LNCAP (cell line): Measurements from ENCODE around the gene ZNF575.

Experiments
- TF ChIP-seq, protein P1 (sequence below): fragments of 450-650 bp; IDR thresholded peaks from 2 replicates; pipeline ENCODE4 v1.5.1; 2017; ENCODE audit warnings: mild to moderate bottlenecking

ZNF575 gene

DNA sequence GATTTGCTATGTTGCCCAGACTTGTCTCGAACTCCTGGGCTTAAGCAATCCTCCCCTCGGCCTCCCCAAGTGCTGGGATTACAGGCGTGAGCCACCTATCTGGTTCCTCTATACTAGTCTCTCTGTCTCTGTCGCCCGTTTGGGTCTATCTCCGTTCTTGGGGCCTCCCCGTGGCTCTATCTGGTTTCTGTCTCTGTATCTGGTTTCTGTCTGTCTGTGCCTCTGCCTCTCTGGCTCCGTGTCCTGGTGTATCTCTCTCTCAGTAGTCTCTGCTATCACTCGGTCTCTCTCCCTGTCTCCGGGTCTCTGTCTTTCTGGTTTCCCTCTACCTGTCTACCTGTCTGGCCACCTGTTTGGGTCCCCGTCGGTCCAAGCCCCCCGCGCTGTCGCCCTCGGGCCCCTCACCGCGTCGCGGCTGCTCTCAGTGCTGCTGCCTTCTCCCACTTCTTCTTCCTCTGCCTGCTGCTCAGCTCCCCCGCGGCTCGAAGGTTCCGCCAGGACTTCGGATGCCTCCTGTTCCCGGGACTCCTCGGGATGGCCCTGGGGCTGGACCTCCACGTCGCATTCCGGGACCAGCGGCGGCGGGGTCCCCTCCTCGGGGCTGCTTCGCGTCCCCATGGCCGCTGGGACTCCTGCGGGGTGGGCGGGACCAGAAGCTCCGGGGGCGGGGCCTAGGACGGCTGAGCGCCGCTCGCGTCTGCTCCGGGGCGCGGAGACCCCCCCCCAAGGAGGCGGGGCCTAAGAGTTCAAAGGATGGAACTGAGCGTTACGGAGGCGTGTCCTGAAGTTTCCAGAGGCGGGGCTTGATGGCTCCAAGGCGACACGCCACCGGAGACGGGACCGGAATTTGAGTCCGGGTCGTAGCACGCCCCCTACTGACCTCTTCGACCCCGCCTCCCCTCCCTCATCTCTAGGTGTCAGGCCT lies 29.2 kb upstream of the ZNF575 start:
- TF ChIP-seq, protein P1, sequence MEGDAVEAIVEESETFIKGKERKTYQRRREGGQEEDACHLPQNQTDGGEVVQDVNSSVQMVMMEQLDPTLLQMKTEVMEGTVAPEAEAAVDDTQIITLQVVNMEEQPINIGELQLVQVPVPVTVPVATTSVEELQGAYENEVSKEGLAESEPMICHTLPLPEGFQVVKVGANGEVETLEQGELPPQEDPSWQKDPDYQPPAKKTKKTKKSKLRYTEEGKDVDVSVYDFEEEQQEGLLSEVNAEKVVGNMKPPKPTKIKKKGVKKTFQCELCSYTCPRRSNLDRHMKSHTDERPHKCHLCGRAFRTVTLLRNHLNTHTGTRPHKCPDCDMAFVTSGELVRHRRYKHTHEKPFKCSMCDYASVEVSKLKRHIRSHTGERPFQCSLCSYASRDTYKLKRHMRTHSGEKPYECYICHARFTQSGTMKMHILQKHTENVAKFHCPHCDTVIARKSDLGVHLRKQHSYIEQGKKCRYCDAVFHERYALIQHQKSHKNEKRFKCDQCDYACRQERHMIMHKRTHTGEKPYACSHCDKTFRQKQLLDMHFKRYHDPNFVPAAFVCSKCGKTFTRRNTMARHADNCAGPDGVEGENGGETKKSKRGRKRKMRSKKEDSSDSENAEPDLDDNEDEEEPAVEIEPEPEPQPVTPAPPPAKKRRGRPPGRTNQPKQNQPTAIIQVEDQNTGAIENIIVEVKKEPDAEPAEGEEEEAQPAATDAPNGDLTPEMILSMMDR: 0 out of 2 replicates have a peak, but pooled peaks have one; percentile 29

DNA sequence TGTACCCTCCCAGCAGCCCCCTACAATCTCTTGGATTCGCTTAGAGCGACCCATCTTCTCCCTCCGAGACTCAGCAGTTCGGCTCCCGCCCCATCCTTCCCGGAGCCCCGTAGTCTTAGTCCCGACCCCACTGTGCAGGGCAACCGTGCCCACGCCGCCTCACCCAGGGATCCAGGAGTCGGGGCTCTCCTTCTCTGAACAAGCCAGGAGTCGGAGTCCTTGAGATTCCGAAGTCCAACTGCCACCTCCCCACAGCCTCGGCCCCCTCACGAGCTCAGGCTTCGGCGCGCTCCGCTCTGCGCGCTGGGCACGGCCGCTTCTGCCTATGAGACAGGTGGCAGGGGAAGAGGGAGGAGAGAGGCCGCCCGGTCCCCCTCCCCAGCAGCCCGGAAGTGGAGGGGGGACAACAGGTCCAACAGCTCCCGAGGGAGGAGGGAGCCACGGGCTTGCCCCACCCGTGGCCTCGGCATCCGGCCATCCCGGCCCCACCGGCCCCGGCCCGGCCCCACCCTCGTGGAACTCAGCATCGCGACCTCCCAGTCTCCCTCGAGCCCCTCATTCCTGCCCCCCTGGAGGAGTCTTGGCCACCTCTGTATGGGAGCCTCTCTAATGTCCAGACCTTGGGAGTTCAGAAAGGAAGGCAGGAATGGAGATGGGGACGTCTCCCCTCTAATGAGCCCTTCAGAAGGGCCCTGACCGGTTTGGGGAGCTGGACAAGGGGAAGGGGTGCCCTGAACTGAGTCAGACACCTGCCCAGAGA lies 28.4 kb upstream of the ZNF575 start, which contains the start of gene PHLDB3:
TSS of gene PHLDB3 (minus strand) at position 321 of the 760 bp plus-strand sequence. CDS start 628 bp downstream, outside the sequence.
- TF ChIP-seq, protein P1: no peak

GRCh38 chr19:43505186-43505456 lies 27.9 kb upstream of the ZNF575 start:
- TF ChIP-seq, protein P1: no peak

GRCh38 chr19:43505941-43506340 lies 27.0 kb upstream of the ZNF575 start:
- TF ChIP-seq, protein P1: no peak

GRCh38 chr19:43506629-43507028 lies 26.4 kb upstream of the ZNF575 start:
- TF ChIP-seq, protein P1: no peak

GRCh38 chr19:43507880-43508279 lies 25.1 kb upstream of the ZNF575 start:
- TF ChIP-seq, protein P1: no peak

GRCh38 chr19:43510713-43511112 lies 22.3 kb upstream of the ZNF575 start:
- TF ChIP-seq, protein P1: no peak
